ENCODE measurements around the gene UCHL3.
A peak's percentile ranks its signal among the peaks of the same experiment; 100 is the strongest.

The UCHL3 gene

DNA sequence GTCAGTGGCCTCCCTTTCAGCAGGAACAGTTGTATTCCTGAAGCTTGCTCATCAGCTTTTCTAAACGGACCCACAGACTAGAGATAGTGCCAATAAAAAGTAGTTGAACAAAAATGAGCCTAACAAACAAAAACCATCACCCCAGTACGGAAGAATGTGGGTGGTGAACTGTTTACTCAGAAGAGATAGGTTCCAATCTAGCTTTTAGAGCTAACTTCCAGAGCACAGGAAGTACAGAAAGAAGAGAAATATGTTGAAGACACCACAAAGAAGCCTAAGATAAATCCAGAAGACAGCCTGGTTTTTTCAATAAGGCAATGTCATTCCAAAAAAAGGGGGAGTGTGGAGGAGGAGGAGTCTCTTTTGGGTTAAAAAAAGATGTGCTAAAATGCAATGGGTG, 83.7 kb downstream of the UCHL3 start:
- Histone ChIP-seq H3K27me3 (ENCODE audit: insufficient read depth, low read length, poor library complexity, severe bottlenecking) (no peaks in the 10 kb centered on the region), H3K79me2 (ENCODE audit: insufficient read depth, low read length) (peaks cover 10% of the 10 kb centered on the region; the same call in 1 of the 2 replicates), H3K4me3 (ENCODE audit: low read length, poor library complexity, severe bottlenecking) (no peak overlapping the region)

DNA sequence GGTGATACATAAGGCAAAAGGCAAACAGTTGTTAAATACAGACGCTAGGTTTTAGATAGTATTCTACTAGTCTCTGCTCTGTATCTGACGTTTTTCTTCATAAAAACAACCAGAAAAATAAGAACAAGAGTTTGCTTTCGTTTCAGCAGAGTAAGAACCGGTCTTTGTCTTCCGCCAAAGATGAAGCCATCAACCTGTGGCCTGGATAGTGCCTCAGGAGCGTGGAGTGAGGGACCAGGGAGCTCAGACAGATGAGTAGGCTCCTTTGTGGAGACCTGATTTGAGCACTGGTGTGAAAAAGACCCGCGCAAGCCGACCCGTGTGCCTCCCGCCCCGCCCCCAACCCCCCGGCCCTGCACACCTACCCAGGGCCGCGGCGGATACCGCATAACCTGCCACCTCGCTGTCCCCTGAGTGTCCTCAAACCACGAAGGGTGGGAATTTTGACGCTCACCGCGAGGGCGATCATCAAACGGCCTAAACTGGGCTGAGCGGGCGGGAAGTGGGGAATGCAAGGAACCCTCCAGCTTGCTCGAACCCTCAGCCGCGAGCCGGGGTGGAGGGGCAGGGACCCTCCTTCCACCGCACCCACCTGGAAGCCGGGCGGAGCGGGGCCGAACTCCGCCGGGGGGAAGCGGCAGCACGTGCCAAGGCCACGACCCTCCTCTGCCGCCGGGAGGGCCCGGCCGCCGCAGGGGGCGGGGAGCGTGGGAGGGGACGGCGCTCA, 85.7 kb downstream of the UCHL3 start:
- H3K36me3 ChIP-seq (ENCODE audit: insufficient read depth, low read length), result no peaks in the 10 kb centered on the region
- no peak overlapping the region for H2AFZ ChIP-seq (ENCODE audit: low read length)
- H3K9me2 ChIP-seq (replicated peaks; ENCODE audit: low read depth, low read length), result no peaks in the 10 kb centered on the region
- peaks cover 7% of the 10 kb centered on the region for H3K4me1 ChIP-seq (ENCODE audit: insufficient read depth, low read length, poor library complexity, severe bottlenecking)
- H3F3A ChIP-seq (ENCODE audit: low read depth), result no peaks in the 10 kb centered on the region
- TF ChIP-seq, protein P1, sequence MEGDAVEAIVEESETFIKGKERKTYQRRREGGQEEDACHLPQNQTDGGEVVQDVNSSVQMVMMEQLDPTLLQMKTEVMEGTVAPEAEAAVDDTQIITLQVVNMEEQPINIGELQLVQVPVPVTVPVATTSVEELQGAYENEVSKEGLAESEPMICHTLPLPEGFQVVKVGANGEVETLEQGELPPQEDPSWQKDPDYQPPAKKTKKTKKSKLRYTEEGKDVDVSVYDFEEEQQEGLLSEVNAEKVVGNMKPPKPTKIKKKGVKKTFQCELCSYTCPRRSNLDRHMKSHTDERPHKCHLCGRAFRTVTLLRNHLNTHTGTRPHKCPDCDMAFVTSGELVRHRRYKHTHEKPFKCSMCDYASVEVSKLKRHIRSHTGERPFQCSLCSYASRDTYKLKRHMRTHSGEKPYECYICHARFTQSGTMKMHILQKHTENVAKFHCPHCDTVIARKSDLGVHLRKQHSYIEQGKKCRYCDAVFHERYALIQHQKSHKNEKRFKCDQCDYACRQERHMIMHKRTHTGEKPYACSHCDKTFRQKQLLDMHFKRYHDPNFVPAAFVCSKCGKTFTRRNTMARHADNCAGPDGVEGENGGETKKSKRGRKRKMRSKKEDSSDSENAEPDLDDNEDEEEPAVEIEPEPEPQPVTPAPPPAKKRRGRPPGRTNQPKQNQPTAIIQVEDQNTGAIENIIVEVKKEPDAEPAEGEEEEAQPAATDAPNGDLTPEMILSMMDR (conservative IDR thresholded peaks at IDR 0.05; ENCODE audit: low read length), result no peak
- no peak for TF ChIP-seq EZH2phosphoT487 (IDR thresholded peaks at IDR 0.05; ENCODE audit: borderline replicate concordance)
- peaks cover 10% of the 10 kb centered on the region; the same call in 1 of the 2 replicates for H3K79me2 ChIP-seq (ENCODE audit: insufficient read depth, low read length)
- no peaks in the 10 kb centered on the region for H3K27me3 ChIP-seq (ENCODE audit: insufficient read depth, low read length, poor library complexity, severe bottlenecking)
- no peak overlapping the region for H3K9ac ChIP-seq (ENCODE audit: low read depth, low read length, poor library complexity, severe bottlenecking)
- no peak overlapping the region for H3K4me3 ChIP-seq (ENCODE audit: low read length, poor library complexity, severe bottlenecking)
- no peaks in the 10 kb centered on the region for H4K20me1 ChIP-seq (ENCODE audit: insufficient read depth, low read length, poor library complexity, severe bottlenecking)
- H3K4me2 ChIP-seq (ENCODE audit: low read depth, low read length, poor library complexity, severe bottlenecking), result no peak overlapping the region
- no peaks in the 10 kb centered on the region for H3K9me3 ChIP-seq (ENCODE audit: insufficient read depth, low read depth, low read length)

More for the DNA sequence above, 83.7 kb downstream of the UCHL3 start:
- TF ChIP-seq, protein P1 (conservative IDR thresholded peaks at IDR 0.05; ENCODE audit: low read length), result no peak
- TF ChIP-seq EZH2phosphoT487 (IDR thresholded peaks at IDR 0.05; ENCODE audit: borderline replicate concordance), result no peak
- H3K9me2 ChIP-seq (replicated peaks; ENCODE audit: low read depth, low read length), result no peaks in the 10 kb centered on the region
- no peaks in the 10 kb centered on the region for H4K20me1 ChIP-seq (ENCODE audit: insufficient read depth, low read length, poor library complexity, severe bottlenecking)
- no peaks in the 10 kb centered on the region for H3K36me3 ChIP-seq (ENCODE audit: insufficient read depth, low read length)
- no peak overlapping the region for H3K4me2 ChIP-seq (ENCODE audit: low read depth, low read length, poor library complexity, severe bottlenecking)
- H3K9me3 ChIP-seq (ENCODE audit: insufficient read depth, low read depth, low read length), result no peaks in the 10 kb centered on the region
- H3F3A ChIP-seq (ENCODE audit: low read depth), result no peaks in the 10 kb centered on the region
- peaks cover 7% of the 10 kb centered on the region for H3K4me1 ChIP-seq (ENCODE audit: insufficient read depth, low read length, poor library complexity, severe bottlenecking)
- H3K9ac ChIP-seq (ENCODE audit: low read depth, low read length, poor library complexity, severe bottlenecking), result no peak overlapping the region
- no peak overlapping the region for H2AFZ ChIP-seq (ENCODE audit: low read length)

DNA sequence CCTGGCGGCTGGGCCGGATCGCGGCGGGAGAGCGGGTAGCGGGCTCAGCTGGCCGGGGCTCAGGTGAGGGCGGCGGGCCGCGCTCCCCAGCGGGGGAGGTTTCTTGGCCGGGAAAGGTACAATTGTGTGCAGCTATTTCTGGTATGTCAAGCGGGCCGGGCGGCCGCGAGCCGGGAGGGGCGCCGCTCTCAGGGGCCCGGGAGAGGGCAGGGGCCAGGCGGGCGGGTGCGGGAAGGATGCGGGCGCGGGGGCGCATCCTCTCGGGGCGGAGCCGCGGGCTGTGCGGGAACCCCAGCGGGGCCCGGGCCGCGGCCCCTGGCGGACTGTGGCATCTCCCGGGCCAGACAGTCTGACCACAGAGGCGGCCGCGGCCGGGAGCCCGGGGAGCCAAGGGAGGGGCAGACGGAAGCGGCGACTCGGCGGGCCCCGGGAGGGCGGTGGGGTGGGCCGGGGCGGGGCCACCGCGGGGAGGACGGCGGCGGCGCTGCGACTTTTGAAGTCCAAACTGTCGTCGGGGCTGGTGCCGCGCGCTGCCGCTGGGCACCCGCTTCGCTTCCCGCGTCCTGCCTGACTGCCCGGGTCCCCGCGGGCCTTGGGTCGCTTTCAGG, 86.3 kb downstream of the UCHL3 start, which contains the start of gene LMO7:
Gene LMO7, plus strand, starts transcription at position 503 of the 608 bp plus-strand sequence. CDS start 328 bp downstream, outside the sequence.
- no peaks in the 10 kb centered on the region for H4K20me1 ChIP-seq (ENCODE audit: insufficient read depth, low read length, poor library complexity, severe bottlenecking)
- TF ChIP-seq, protein P1 (conservative IDR thresholded peaks at IDR 0.05; ENCODE audit: low read length), result no peak
- TF ChIP-seq EZH2phosphoT487 (IDR thresholded peaks at IDR 0.05; ENCODE audit: borderline replicate concordance), result no peak
- peak within 1 kb of the TSS; percentile 47 for H2AFZ ChIP-seq (ENCODE audit: low read length)
- H3K9ac ChIP-seq (ENCODE audit: low read depth, low read length, poor library complexity, severe bottlenecking), result peak within 1 kb of the TSS; percentile 60
- no peaks in the 10 kb centered on the region for H3F3A ChIP-seq (ENCODE audit: low read depth)
- peak within 1 kb of the TSS; percentile 69 for H3K4me3 ChIP-seq (ENCODE audit: low read length, poor library complexity, severe bottlenecking)
- H3K27me3 ChIP-seq (ENCODE audit: insufficient read depth, low read length, poor library complexity, severe bottlenecking), result no peaks in the 10 kb centered on the region
- peaks cover 7% of the 10 kb centered on the region for H3K4me1 ChIP-seq (ENCODE audit: insufficient read depth, low read length, poor library complexity, severe bottlenecking)
- peak within 1 kb of the TSS; percentile 74 for H3K4me2 ChIP-seq (ENCODE audit: low read depth, low read length, poor library complexity, severe bottlenecking)
- H3K9me2 ChIP-seq (replicated peaks; ENCODE audit: low read depth, low read length), result no peaks in the 10 kb centered on the region
- H3K79me2 ChIP-seq (ENCODE audit: insufficient read depth, low read length), result peaks cover 10% of the 10 kb centered on the region; the same call in 1 of the 2 replicates
- no peaks in the 10 kb centered on the region for H3K9me3 ChIP-seq (ENCODE audit: insufficient read depth, low read depth, low read length)
- no peaks in the 10 kb centered on the region for H3K36me3 ChIP-seq (ENCODE audit: insufficient read depth, low read length)

All from Loucy (cell line).